GM12873 (cell line): Measurements from ENCODE around the gene RAET1E.

Experiments used
- TF ChIP-seq, protein P1 (sequence below): IDR thresholded peaks from 2 replicates; pipeline ENCODE4 v1.5.1; 2012; ENCODE audit warnings: low read depth, mild to moderate bottlenecking, moderate library complexity, low read length, control low read depth; ENCODE audit not compliant: insufficient read depth; ENCODE audit errors: missing control alignments

Gene RAET1E

DNA sequence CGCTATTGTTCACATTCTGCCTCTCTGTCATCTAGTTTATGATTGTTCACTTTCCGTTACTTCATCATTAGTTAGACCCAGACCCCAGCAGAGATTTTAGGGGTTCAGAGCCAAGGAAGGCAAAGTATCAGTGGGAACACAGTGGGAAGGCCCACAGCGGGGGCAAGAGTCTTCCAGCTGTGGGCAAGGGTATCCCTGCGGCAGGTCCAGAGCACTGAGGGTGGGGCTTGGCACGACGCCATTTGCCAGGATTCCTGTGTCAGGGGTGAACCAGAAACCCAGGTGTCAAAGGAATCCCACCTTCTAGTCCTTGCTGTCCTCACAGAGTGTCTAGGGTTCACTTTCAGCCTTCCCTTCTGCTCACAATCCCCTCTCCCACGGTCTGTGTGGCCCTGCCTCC lies 13.3 kb downstream of the RAET1E start:
- TF ChIP-seq, protein P1, sequence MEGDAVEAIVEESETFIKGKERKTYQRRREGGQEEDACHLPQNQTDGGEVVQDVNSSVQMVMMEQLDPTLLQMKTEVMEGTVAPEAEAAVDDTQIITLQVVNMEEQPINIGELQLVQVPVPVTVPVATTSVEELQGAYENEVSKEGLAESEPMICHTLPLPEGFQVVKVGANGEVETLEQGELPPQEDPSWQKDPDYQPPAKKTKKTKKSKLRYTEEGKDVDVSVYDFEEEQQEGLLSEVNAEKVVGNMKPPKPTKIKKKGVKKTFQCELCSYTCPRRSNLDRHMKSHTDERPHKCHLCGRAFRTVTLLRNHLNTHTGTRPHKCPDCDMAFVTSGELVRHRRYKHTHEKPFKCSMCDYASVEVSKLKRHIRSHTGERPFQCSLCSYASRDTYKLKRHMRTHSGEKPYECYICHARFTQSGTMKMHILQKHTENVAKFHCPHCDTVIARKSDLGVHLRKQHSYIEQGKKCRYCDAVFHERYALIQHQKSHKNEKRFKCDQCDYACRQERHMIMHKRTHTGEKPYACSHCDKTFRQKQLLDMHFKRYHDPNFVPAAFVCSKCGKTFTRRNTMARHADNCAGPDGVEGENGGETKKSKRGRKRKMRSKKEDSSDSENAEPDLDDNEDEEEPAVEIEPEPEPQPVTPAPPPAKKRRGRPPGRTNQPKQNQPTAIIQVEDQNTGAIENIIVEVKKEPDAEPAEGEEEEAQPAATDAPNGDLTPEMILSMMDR = no peak

DNA sequence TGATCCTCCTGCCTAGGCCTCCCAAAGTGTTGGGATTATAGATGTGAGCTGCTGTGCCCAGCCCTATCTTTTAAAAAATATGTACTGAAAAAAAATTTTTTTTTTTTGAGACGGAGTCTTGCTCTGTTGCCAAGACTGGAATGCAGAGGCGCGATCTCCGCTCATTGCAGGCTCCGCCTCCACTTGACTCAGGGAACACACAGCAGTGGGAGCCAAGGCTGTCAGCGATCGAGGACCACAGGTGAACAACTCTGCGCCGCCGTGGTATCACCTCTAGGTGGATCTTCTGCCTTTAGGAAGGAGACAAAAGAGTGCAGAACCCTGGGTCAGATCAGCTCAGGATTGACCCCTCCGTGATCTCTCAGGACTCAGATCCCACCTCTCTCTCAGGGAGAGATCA lies 13.7 kb downstream of the RAET1E start:
- TF ChIP-seq, protein P1 = no peak

- TF ChIP-seq, protein P1 = no peak
These were observed 16.1 kb downstream of the RAET1E start for GRCh38 chr6:149881860-149882259.

DNA sequence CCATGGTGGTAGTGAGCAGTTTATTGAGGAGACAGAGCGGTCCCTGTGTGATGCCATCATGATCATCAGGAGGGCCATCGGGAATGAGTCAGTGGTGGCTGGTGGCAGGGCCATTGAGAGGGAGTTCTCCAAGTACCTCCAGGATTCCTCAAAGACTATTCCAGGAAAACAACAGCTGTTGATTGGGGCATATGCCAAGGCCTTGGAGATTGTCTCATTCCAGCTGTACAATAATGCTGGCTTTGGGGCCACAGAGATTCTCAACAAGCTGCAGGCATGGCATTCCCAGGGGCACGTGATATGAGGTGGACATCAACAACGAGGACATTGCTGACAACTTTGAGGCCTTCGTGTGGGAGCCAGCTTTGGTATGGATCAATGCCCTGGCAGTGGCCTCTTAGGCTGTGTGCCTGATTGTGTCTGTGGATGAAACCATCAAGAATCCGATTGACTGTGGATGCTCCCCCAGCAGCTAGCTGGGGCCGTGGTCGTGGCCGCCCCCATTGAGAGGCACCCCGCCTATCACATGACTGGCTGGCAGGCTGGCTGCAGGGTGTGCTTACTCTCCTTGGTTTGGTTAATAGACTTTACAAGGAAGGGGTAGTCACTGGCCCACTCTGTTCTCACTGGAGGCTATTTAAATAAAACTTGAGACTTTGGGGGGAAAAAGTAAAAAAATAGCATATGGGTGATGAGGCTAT lies 16.7 kb downstream of the RAET1E start:
- TF ChIP-seq, protein P1 = no peak

GRCh38 chr6:149877659-149878058 lies 20.3 kb downstream of the RAET1E start:
- TF ChIP-seq, protein P1 = no peak

DNA sequence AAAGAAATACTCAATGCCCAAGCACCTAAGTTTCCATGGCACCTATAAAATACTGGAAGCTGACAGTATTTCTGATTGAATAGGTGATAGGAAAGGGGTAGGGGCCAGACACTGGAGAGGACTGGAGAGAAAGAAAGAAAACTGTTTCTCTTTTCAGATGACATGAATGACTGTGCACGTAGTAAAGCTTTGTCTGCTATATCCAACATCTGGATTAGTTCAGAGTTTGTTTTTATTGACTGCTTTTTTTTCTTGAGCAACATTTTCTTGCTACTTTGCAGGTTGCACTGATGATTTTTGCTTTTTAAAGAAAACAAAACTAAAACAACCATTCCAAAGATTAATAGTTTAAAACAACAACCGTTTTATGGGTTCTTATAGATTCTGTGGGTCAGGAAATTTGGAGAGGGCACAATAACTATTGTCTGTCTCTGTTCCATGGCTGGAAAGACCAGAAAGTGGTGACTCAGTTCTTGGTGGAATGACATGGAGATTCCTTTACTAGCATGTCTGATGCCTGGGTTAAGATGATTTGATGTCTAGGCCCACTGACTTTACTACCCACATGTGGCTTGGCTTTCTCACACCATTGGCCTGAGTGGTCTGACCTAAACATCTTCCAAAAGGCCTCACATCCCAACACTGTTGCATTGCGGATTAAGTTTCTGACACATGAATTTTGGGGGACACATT lies 21.5 kb downstream of the RAET1E start:
- TF ChIP-seq, protein P1 = no peak

DNA sequence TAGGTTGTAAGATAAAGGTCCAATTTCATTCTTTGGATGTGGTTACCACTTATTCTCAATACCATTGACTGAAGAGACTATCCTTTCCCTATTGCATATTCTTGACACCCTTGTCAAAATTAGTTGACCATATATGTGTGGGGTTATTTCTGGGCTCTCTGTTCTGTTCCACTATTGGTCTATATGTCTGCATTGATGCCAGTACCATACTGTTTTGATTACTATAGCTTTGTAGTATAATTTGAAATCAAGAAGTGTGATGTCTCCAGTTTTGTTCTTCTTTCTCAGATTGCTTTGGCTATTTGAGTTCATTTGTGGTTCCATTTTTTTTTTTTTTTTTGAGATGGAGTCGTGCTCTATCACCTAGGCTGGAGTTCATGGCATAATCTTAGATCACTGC lies 25.7 kb downstream of the RAET1E start:
- TF ChIP-seq, protein P1 = no peak
